Esophagus squamous epithelium (tissue), 5 donors: ENCODE data around the gene HOXC5. TPM values are rescaled to one million over a fixed set of nuclear protein-coding genes. Genes with fewer than 3 reads are reported as not detected.
A peak's percentile ranks its signal among the peaks of the same experiment; 100 is the strongest.

Experiments
- DNase-seq: peaks from one replicate; lab custom pipeline; 2025; lab: John Stamatoyannopoulos, UW
- H3K27ac ChIP-seq, 4 donors: fragments of 200-600 bp; sonication (generic); one replicate each; pipeline ENCODE4 v1.5.1; 2016 to 2019; ENCODE audit warnings: mild to moderate bottlenecking in 1 of 4
- H3K27me3 ChIP-seq, 4 donors: fragments of 200-600 bp; sonication (generic); 1 replicate in 3 of 4; 2 replicates in 1 of 4; pipeline versions ENCODE4 v1.5.1 to v1.6.0; 2017 to 2021; ENCODE audit warnings: antibody characterized with exemption in 1 of 4
- H3K36me3 ChIP-seq, 3 donors: fragments of 200-600 bp; sonication (generic); one replicate each; pipeline ENCODE4 v1.5.1; 2016 to 2019
- H3K4me1 ChIP-seq, 3 donors: fragments of 200-600 bp; sonication (generic); one replicate each; pipeline ENCODE4 v1.5.1; 2017 to 2019
- H3K4me3 ChIP-seq, 4 donors: fragments of 200-600 bp; sonication (generic); 1 replicate in 3 of 4; 2 replicates in 1 of 4; pipeline ENCODE4 v1.5.1; 2016 to 2019; ENCODE audit warnings: mild to moderate bottlenecking in 2 of 4, moderate library complexity in 1 of 4
- H3K9me3 ChIP-seq, 3 donors: fragments of 200-600 bp; sonication (generic); one replicate each; pipeline ENCODE4 v1.5.1; 2016 to 2019
- POLR2A ChIP-seq, 4 donors: fragments of 450-650 bp; IDR thresholded peaks; one replicate each; pipeline ENCODE4 v1.6.1; 2017; ENCODE audit warnings: antibody characterized with exemption in 4 of 4, mild to moderate bottlenecking in 4 of 4, moderate library complexity in 3 of 4
- WGBS, 2 donors: methylation state at CpG; one replicate each; pipeline ENCODE4 v1.1.5; 2018; 5-methylcytosine and 5-hydroxymethylcytosine counted together
- intact Hi-C: fragments of 100-400 bp; cut with DNase I; formaldehyde crosslinking; loops from one replicate; pipeline ENCODE4 v1.15.0; 2022
- total RNA-seq, 4 donors: library from RNA; depleted of rRNA; stranded (reverse); fragments of >200 nt; gene quantifications; one replicate each; pipeline ENCODE4 v1.1.0, GENCODE V29; 2016
- TF ChIP-seq, protein P1 (sequence below), 6 experiments: fragments of 450-650 bp in 4 of 6; fragments of 200-600 bp in 2 of 6; sonication (generic) in 2 of 6; IDR thresholded peaks; one replicate each; pipeline ENCODE4 v1.5.1; 2016 to 2019; ENCODE audit warnings: antibody characterized with exemption in 6 of 6, mild to moderate bottlenecking in 4 of 6, moderate library complexity in 4 of 6
- donor health status: DM: yes; HTN: yes; CAD: no.

HOXC5 gene
- total RNA-seq, 4 donors from 2014 or later = 0.31 to 1.1 TPM; not detected in 2

- Histone ChIP-seq H3K4me1 (peaks cover 18 to 44% (median 20%) of the 10 kb centered on the region in 3 donors), H3K27ac (no peak overlapping the region), H3K36me3 (no peaks in the 10 kb centered on the region), H3K27me3 (peaks cover 43 to 100% (median 85%) of the 10 kb centered on the region in 4 donors), H3K9me3 (no peaks in the 10 kb centered on the region), H3K4me3 (peak overlapping the region; percentile 21 to 55 (median 32))
- intact Hi-C loops = no loop called here
- no peak for DNase-seq
- WGBS, 2 donors = no CpG with 5 or more reads among the region's 21 CpGs
- TF ChIP-seq, protein P1, sequence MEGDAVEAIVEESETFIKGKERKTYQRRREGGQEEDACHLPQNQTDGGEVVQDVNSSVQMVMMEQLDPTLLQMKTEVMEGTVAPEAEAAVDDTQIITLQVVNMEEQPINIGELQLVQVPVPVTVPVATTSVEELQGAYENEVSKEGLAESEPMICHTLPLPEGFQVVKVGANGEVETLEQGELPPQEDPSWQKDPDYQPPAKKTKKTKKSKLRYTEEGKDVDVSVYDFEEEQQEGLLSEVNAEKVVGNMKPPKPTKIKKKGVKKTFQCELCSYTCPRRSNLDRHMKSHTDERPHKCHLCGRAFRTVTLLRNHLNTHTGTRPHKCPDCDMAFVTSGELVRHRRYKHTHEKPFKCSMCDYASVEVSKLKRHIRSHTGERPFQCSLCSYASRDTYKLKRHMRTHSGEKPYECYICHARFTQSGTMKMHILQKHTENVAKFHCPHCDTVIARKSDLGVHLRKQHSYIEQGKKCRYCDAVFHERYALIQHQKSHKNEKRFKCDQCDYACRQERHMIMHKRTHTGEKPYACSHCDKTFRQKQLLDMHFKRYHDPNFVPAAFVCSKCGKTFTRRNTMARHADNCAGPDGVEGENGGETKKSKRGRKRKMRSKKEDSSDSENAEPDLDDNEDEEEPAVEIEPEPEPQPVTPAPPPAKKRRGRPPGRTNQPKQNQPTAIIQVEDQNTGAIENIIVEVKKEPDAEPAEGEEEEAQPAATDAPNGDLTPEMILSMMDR (IDR thresholded peaks at IDR 0.05) = no peak
- no peak for TF ChIP-seq POLR2A (IDR thresholded peaks at IDR 0.05)
These were observed 47.2 kb upstream of the HOXC5 start for GRCh38 chr12:53985692-53985993.

DNA sequence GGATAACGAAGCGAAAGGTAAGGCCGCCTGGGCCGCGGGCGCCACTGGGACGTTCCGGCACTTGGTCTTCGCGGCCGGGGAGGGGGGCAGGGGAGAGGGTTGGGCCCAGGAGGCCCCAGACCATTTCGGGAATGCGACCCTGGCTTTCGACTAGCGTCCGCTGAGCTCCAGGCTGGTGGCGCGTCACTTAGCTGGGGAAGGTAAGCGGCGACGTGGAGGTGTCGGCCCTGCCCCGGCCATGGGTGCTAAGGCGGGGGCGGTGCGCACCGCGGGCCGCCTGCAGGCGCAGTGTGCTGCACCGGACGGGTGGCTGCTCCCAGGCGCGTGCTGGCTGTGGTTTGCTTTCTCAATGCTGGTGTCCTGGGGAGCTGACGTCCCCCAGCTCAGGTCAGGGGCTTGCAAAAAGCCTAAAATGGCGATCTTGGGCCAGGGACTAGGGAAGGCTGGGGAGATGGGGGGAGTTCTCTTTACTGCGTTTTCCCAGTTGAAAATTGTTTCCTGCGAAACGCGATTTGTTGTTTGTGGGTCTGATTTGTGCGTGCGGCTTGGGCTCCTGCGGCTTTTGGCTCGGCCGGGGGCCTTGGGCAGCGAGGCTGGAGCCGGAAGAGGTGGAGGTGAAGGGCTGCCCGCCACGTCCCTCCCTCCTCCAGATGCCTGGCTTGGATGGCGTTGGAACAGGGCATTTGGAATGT lies 46.7 kb upstream of the HOXC5 start:
- Histone ChIP-seq H3K9me3 (no peaks in the 10 kb centered on the region), H3K4me3 (peak overlapping the region; percentile 21 to 55 (median 32)), H3K4me1 (peaks cover 18 to 47% (median 20%) of the 10 kb centered on the region in 3 donors), H3K27ac (no peak overlapping the region), H3K36me3 (no peaks in the 10 kb centered on the region), H3K27me3 (peaks cover 43 to 100% (median 90%) of the 10 kb centered on the region in 4 donors)
- WGBS, 2 donors = 0 to 5% methylated on average over 11 to 13 of the region's 50 CpGs
- DNase-seq = no peak
- intact Hi-C loops = no loop called here
- TF ChIP-seq, protein P1 (IDR thresholded peaks at IDR 0.05) = peak in 1 of 6 experiments; percentile 30
- TF ChIP-seq POLR2A (IDR thresholded peaks at IDR 0.05) = no peak

- H3K36me3 ChIP-seq = no peaks in the 10 kb centered on the region
- TF ChIP-seq POLR2A (IDR thresholded peaks at IDR 0.05) = no peak
- TF ChIP-seq, protein P1 (IDR thresholded peaks at IDR 0.05) = no peak
- H3K4me3 ChIP-seq = no peak overlapping the region
- WGBS, 2 donors = 32 to 38% methylated on average over 18 to 20 of the region's 21 CpGs
- no peaks in the 10 kb centered on the region for H3K9me3 ChIP-seq
- peaks cover 44 to 100% (median 92%) of the 10 kb centered on the region in 4 donors for H3K27me3 ChIP-seq
- intact Hi-C loops = no loop called here
- H3K4me1 ChIP-seq = peaks cover 18 to 47% (median 20%) of the 10 kb centered on the region in 3 donors
- no peak for DNase-seq
- H3K27ac ChIP-seq = no peak overlapping the region
These were observed 46.0 kb upstream of the HOXC5 start for GRCh38 chr12:53986686-53987483.

DNA sequence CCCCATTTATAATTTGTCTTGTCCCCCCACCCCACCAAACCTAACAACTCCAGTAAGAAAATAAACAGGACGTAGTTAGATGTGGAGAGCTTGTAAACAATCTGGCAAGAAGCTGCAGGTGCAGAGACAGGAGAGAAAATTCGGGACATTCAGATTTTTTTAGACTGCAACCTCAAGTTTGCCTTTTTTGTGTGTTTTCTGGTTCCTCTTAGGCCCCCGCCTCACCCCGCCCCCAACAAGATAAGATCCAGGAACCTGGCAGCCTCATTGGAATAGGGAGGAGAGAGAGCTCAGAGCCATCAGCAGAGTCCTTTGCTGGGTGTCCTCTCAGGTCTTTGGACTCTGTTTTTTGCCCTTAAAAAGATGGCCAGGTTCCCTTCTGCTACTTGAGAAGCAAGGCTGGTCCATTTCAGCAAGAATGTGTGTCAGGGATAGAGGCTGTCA lies 45.0 kb upstream of the HOXC5 start:
- H3K27me3 ChIP-seq = peaks cover 38 to 100% (median 90%) of the 10 kb centered on the region in 4 donors
- H3K4me1 ChIP-seq = peaks cover 18 to 47% (median 20%) of the 10 kb centered on the region in 3 donors
- no peaks in the 10 kb centered on the region for H3K9me3 ChIP-seq
- TF ChIP-seq POLR2A (IDR thresholded peaks at IDR 0.05) = no peak
- TF ChIP-seq, protein P1 (IDR thresholded peaks at IDR 0.05) = no peak
- no peak for DNase-seq
- intact Hi-C loops = no loop called here
- 5 to 6% methylated on average over 4 of the region's 4 CpGs for WGBS, 2 donors
- H3K27ac ChIP-seq = no peak overlapping the region
- H3K36me3 ChIP-seq = no peaks in the 10 kb centered on the region
- no peak overlapping the region for H3K4me3 ChIP-seq
